H1 (cell line): ENCODE measurements around the gene SPRR4. TPM values are rescaled to one million over a fixed set of nuclear protein-coding genes. Genes with fewer than 3 reads are reported as not detected.

Source experiments
- CTCF ChIA-PET: fragments of 300-600 bp; sonication (Branson Sonifier 250); formaldehyde crosslinking; loops from one replicate; lab custom pipeline; 2021; ENCODE audit not compliant: partially characterized antibody; lab: Charles Lee
- POLR2A ChIA-PET: fragments of 300-600 bp; sonication (Branson Sonifier 250); formaldehyde crosslinking; loops from one replicate; lab custom pipeline; 2021; ENCODE audit warnings: inconsistent platforms; ENCODE audit not compliant: partially characterized antibody; lab: Charles Lee
- DNase-seq, 2 experiments: peaks; one replicate each; pipeline versions ENCODE4 v3.0.0 to v3.0.0-alpha.2; 2010 to 2022; ENCODE audit warnings: low spot score in 2 of 2, low read depth in 1 of 2, mixed read lengths in 1 of 2
- FAIRE-seq: peaks from 2 replicates; lab custom pipeline; 2011; peaks lifted over from hg19 to GRCh38; lab: Jason Lieb, UNC
- H2AFZ ChIP-seq: 2 replicates; pipeline ENCODE4 v1.8.1; 2012; ENCODE audit warnings: low read length, inconsistent platforms
- H2AK5ac ChIP-seq: 2 replicates; pipeline ENCODE4 v1.6.1; 2013; ENCODE audit warnings: low read depth, low read length
- H2BK120ac ChIP-seq: replicated peaks from 2 replicates; pipeline ENCODE3; 2013; ENCODE audit warnings: low read depth, low read length, inconsistent platforms
- H2BK12ac ChIP-seq: 2 replicates; pipeline ENCODE4 v1.6.1; 2013; ENCODE audit warnings: low read depth, low read length
- H2BK15ac ChIP-seq: 2 replicates; pipeline ENCODE4 v1.6.1; 2013; ENCODE audit warnings: low read length
- H2BK20ac ChIP-seq: 2 replicates; pipeline ENCODE4 v1.6.1; 2013; ENCODE audit warnings: low read length
- H2BK5ac ChIP-seq: 2 replicates; pipeline ENCODE4 v1.6.1; 2013; ENCODE audit warnings: low read depth, low read length
- H3K14ac ChIP-seq: 2 replicates; pipeline ENCODE4 v1.6.1; 2013; ENCODE audit warnings: inconsistent platforms; ENCODE audit not compliant: insufficient read length
- H3K18ac ChIP-seq: 2 replicates; pipeline ENCODE4 v1.6.1; 2013; ENCODE audit warnings: low read length; ENCODE audit errors: extremely low read depth
- H3K23ac ChIP-seq: 2 replicates; pipeline ENCODE4 v1.6.1; 2013; ENCODE audit warnings: inconsistent platforms; ENCODE audit not compliant: insufficient read length
- H3K23me2 ChIP-seq: 2 replicates; pipeline ENCODE4 v1.6.1; 2013; ENCODE audit warnings: low read depth, low read length
- H3K27ac ChIP-seq: 2 replicates; pipeline ENCODE4 v1.6.1; 2011; ENCODE audit warnings: low read depth, low read length, inconsistent platforms
- H3K27me3 ChIP-seq, 4 experiments: replicated peaks in 1 of 4; 1 replicate in 1 of 4; 2 replicates in 3 of 4; pipeline versions ENCODE4 v1.6.1 to v1.8.1; 2011 to 2013; ENCODE audit warnings: low read length in 3 of 4, mild to moderate bottlenecking in 3 of 4, inconsistent platforms in 2 of 4, mixed read lengths in 2 of 4, moderate library complexity in 1 of 4; ENCODE audit not compliant: control insufficient read depth in 3 of 4, insufficient read depth in 3 of 4; ENCODE audit errors: extremely low read depth in 1 of 4
- H3K36me3 ChIP-seq, 4 experiments: 2 replicates each; pipeline versions ENCODE4 v1.6.1 to v1.8.1; 2011 to 2013; ENCODE audit warnings: mild to moderate bottlenecking in 4 of 4, low read length in 3 of 4, moderate library complexity in 2 of 4, control low read depth in 1 of 4, inconsistent platforms in 1 of 4; ENCODE audit not compliant: insufficient read depth in 4 of 4, control insufficient read depth in 2 of 4
- H3K4ac ChIP-seq: replicated peaks from 2 replicates; pipeline ENCODE3; 2013; ENCODE audit warnings: low read length, low read depth, mixed read lengths, inconsistent platforms; ENCODE audit not compliant: insufficient read length
- H3K4me1 ChIP-seq, 4 experiments: replicated peaks in 1 of 4; 1 replicate in 1 of 4; 2 replicates in 3 of 4; pipeline versions ENCODE4 v1.6.1 to v1.8.1; 2011 to 2013; ENCODE audit warnings: low read length in 3 of 4, inconsistent platforms in 2 of 4, mixed read lengths in 1 of 4; ENCODE audit not compliant: insufficient read depth in 4 of 4, control insufficient read depth in 3 of 4
- H3K4me2 ChIP-seq, 2 experiments: 2 replicates each; pipeline versions ENCODE4 v1.6.1 to v1.8.1; 2011 to 2013; ENCODE audit warnings: low read depth in 2 of 2, low read length in 2 of 2, control low read depth in 1 of 2, inconsistent platforms in 1 of 2, mild to moderate bottlenecking in 1 of 2; ENCODE audit not compliant: insufficient read depth in 1 of 2
- H3K4me3 ChIP-seq, 4 experiments: fragments of 200-600, 300-600 bp in 1 of 4; sonication (generic), shearing (Covaris generic), sonication (Bioruptor Twin) in 1 of 4; 2 replicates each; pipeline versions ENCODE4 v1.5.1 to v1.8.1; 2011 to 2016; ENCODE audit warnings: low read length in 4 of 4, low read depth in 3 of 4, control low read depth in 2 of 4, inconsistent platforms in 2 of 4, mild to moderate bottlenecking in 2 of 4, mixed read lengths in 1 of 4, moderate library complexity in 1 of 4; ENCODE audit not compliant: insufficient read depth in 2 of 4; ENCODE audit errors: extremely low read depth in 1 of 4
- H3K56ac ChIP-seq: replicated peaks from 2 replicates; pipeline ENCODE3; 2013; ENCODE audit warnings: low read depth, mild to moderate bottlenecking, mixed read lengths, low read length, inconsistent platforms; ENCODE audit not compliant: insufficient read length
- H3K79me1 ChIP-seq: 2 replicates; pipeline ENCODE4 v1.6.1; 2013; ENCODE audit warnings: low read depth, low read length, control low read depth
- H3K79me2 ChIP-seq, 2 experiments: 2 replicates each; pipeline versions ENCODE4 v1.6.1 to v1.8.1; 2012 to 2013; ENCODE audit warnings: low read length in 2 of 2, mild to moderate bottlenecking in 2 of 2, inconsistent platforms in 1 of 2; ENCODE audit not compliant: insufficient read depth in 2 of 2, control insufficient read depth in 1 of 2
- H3K9ac ChIP-seq, 4 experiments: replicated peaks in 1 of 4; 1 replicate in 1 of 4; 2 replicates in 3 of 4; pipeline versions ENCODE4 v1.6.1 to v1.8.1; 2011 to 2013; ENCODE audit warnings: low read depth in 3 of 4, low read length in 3 of 4, control low read depth in 2 of 4, mild to moderate bottlenecking in 2 of 4, moderate library complexity in 2 of 4, inconsistent platforms in 1 of 4; ENCODE audit errors: extremely low read depth in 1 of 4
- H3K9me3 ChIP-seq, 2 experiments: 2 replicates each; pipeline versions ENCODE4 v1.6.1 to v1.8.1; 2012 to 2013; ENCODE audit warnings: mild to moderate bottlenecking in 2 of 2, moderate library complexity in 2 of 2, control low read depth in 1 of 2, inconsistent platforms in 1 of 2, low read depth in 1 of 2, low read length in 1 of 2, mixed read lengths in 1 of 2; ENCODE audit not compliant: insufficient read depth in 2 of 2
- H4K20me1 ChIP-seq, 2 experiments: replicated peaks in 1 of 2; 2 replicates each; pipeline versions ENCODE3 to v1.8.1; 2011 to 2013; ENCODE audit warnings: inconsistent platforms in 2 of 2, low read length in 2 of 2, mild to moderate bottlenecking in 1 of 2; ENCODE audit not compliant: insufficient read depth in 2 of 2, control insufficient read depth in 1 of 2
- H4K5ac ChIP-seq: 2 replicates; pipeline ENCODE4 v1.6.1; 2013; ENCODE audit warnings: low read length, low read depth, mixed read lengths, inconsistent platforms; ENCODE audit not compliant: insufficient read length
- H4K8ac ChIP-seq: 2 replicates; pipeline ENCODE4 v1.8.0; 2013; ENCODE audit warnings: mild to moderate bottlenecking, moderate library complexity, low read length, inconsistent platforms; ENCODE audit not compliant: insufficient read depth; ENCODE audit errors: extremely low read depth
- H4K91ac ChIP-seq: replicated peaks from 2 replicates; pipeline ENCODE3; 2013; ENCODE audit warnings: low read length, mixed read lengths, inconsistent platforms; ENCODE audit not compliant: insufficient read length
- CBX5 ChIP-seq: fragments of 300-800, 300-1000 bp; sonication (generic); IDR thresholded peaks from 2 replicates; pipeline ENCODE4 v1.7.1; 2016; ENCODE audit warnings: antibody characterized with exemption, low read length, low read depth
- EZH2 ChIP-seq: fragments of 200-600 bp; sonication (generic); IDR thresholded peaks from 2 replicates; pipeline ENCODE4 v1.7.1; 2012; ENCODE audit warnings: low read depth, mild to moderate bottlenecking, moderate library complexity, low read length, inconsistent platforms; ENCODE audit not compliant: severe bottlenecking
- FOSL1 ChIP-seq: IDR thresholded peaks from 2 replicates; pipeline ENCODE4 v1.6.1; 2011; ENCODE audit warnings: mild to moderate bottlenecking, low read depth, low read length, moderate library complexity; ENCODE audit not compliant: insufficient read depth
- HDAC2 ChIP-seq, 2 experiments: fragments of 300-600 bp in 1 of 2; sonication (generic) in 1 of 2; IDR thresholded peaks; 2 replicates each; pipeline ENCODE4 v1.6.1; 2011 to 2012; ENCODE audit warnings: low read depth in 2 of 2, low read length in 2 of 2, mild to moderate bottlenecking in 2 of 2, moderate library complexity in 2 of 2, borderline replicate concordance in 1 of 2, inconsistent platforms in 1 of 2
- KDM4A ChIP-seq: IDR thresholded peaks from one replicate; pipeline ENCODE4 v1.7.1; 2012; ENCODE audit warnings: low read depth, mild to moderate bottlenecking, moderate library complexity, low read length, inconsistent platforms; ENCODE audit not compliant: severe bottlenecking
- RXRA ChIP-seq: IDR thresholded peaks from 2 replicates; pipeline ENCODE4 v1.6.1; 2011; ENCODE audit warnings: low read depth, mild to moderate bottlenecking, low read length, moderate library complexity; ENCODE audit not compliant: insufficient read depth
- SIN3A ChIP-seq, 2 experiments: IDR thresholded peaks in 1 of 2; conservative IDR thresholded peaks in 1 of 2; 2 replicates each; pipeline ENCODE4 v1.6.1; 2011 to 2012; ENCODE audit warnings: low read length in 2 of 2, improper control_type of control experiment in 1 of 2, low read depth in 1 of 2, mild to moderate bottlenecking in 1 of 2
- SIX5 ChIP-seq: IDR thresholded peaks from 2 replicates; pipeline ENCODE4 v1.6.1; 2011; ENCODE audit warnings: mild to moderate bottlenecking, low read depth, low read length
- SP1 ChIP-seq: IDR thresholded peaks from 2 replicates; pipeline ENCODE4 v1.6.1; 2011; ENCODE audit warnings: low read depth, low read length
- WGBS, 2 experiments: shearing (Covaris generic) in 1 of 2; methylation state at CpG; one replicate each; pipeline versions ENCODE4 v1.1.6 to v1.1.7; 2013 to 2015; ENCODE audit warnings: low lambda C conversion rate in 2 of 2, mixed read lengths in 2 of 2, inconsistent platforms in 1 of 2, low coverage in 1 of 2, missing lambda C conversion rate in 1 of 2; ENCODE audit not compliant: insufficient replicate concordance in 2 of 2, insufficient coverage in 1 of 2, insufficient read length in 1 of 2; ENCODE audit errors: extremely low coverage in 1 of 2, missing lambda C conversion rate in 1 of 2; 5-methylcytosine and 5-hydroxymethylcytosine counted together
- polyA plus RNA-seq, 7 experiments: library from polyadenylated mRNA; depleted of rRNA in 3 of 7; stranded (reverse) in 5 of 7; unstranded in 2 of 7; fragments of >200 nt in 5 of 7; fragments of 200-250 nt in 2 of 7; gene quantifications; 1 replicate in 5 of 7; 2 replicates in 1 of 7; 4 replicates in 1 of 7; pipeline versions ENCODE4 v1.2.1 to v1.2.3, GENCODE V29; 2011 to 2013; ENCODE audit warnings: missing spikeins in 2 of 7, mixed read lengths in 2 of 7
- total RNA-seq: library from RNA; stranded (reverse); fragmentation: NEBNext Ultra II Directional; extraction: Animal tissue kit (Norgen Biotek cat#: 25700); gene quantifications from 2 replicates; pipeline ENCODE4 v1.2.1, GENCODE V29; 2021
- TF ChIP-seq, protein P1 (sequence below): IDR thresholded peaks from 2 replicates; pipeline ENCODE4 v1.6.1; 2012; ENCODE audit warnings: low read length, inconsistent platforms
- TF ChIP-seq, protein P2 (sequence below): IDR thresholded peaks from 2 replicates; pipeline ENCODE4 v1.6.1; 2011; ENCODE audit warnings: low read depth, mild to moderate bottlenecking, low read length; ENCODE audit not compliant: insufficient read depth

Gene SPRR4
- total and polyA plus RNA-seq, 2 of the 8 experiments (the other 6 are each of a cell fraction or from before 2014, with no cell fraction given) = not detected

DNA sequence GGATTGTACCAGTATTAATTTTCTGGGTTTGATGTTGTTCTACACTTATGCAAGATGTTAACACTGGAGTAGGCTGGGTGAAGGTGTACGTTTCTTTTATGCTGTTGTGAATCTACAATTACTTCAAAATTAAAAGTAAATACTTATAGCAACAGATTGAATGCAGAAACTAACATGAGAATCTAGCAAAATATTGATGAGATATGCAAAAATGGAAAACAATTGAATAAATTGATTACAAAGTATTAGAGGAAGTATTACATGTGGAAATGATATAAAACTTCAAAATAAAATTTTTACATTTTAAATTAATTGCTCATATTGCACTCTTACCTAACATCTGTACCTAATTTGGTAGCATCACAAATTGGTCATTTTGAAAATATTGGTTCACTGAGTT lies 25.4 kb downstream of the SPRR4 start:
- DNase-seq = no peak
- 0% methylated on average over 1 of the region's 1 CpG; no CpG with 5 or more reads in 1 of the 2 experiments for WGBS, 2 experiments
- CTCF ChIA-PET = interaction anchor here (1.7 kb wide), 1 partner anchor 197 kb away, joined by 4 read pairs; no protein-coding TSS in a partner anchor
- no peak for TF ChIP-seq KDM4A
- TF ChIP-seq FOSL1 = no peak
- TF ChIP-seq SP1 = no peak
- TF ChIP-seq, protein P1, sequence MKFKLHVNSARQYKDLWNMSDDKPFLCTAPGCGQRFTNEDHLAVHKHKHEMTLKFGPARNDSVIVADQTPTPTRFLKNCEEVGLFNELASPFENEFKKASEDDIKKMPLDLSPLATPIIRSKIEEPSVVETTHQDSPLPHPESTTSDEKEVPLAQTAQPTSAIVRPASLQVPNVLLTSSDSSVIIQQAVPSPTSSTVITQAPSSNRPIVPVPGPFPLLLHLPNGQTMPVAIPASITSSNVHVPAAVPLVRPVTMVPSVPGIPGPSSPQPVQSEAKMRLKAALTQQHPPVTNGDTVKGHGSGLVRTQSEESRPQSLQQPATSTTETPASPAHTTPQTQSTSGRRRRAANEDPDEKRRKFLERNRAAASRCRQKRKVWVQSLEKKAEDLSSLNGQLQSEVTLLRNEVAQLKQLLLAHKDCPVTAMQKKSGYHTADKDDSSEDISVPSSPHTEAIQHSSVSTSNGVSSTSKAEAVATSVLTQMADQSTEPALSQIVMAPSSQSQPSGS = no peak
- TF ChIP-seq EZH2 = no peak
- TF ChIP-seq RXRA = no peak
- TF ChIP-seq, protein P2, sequence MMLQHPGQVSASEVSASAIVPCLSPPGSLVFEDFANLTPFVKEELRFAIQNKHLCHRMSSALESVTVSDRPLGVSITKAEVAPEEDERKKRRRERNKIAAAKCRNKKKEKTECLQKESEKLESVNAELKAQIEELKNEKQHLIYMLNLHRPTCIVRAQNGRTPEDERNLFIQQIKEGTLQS = no peak
- no peak for TF ChIP-seq SIX5
- no peak for TF ChIP-seq SIN3A (conservative IDR thresholded peaks at IDR 0.05 in 1 of 2, IDR thresholded peaks at IDR 0.05 in 1 of 2; ENCODE audit: low read depth in 1 of 2, low read length in 2 of 2)
- no peak for TF ChIP-seq CBX5
- no peak for TF ChIP-seq HDAC2 (IDR thresholded peaks at IDR 0.05; ENCODE audit: borderline replicate concordance in 1 of 2, low read depth in 2 of 2, low read length in 2 of 2)

More for the DNA sequence above, 25.4 kb downstream of the SPRR4 start:
- Histone ChIP-seq H2AFZ (no peak overlapping the region), H3K23me2 (no peaks in the 10 kb centered on the region), H3K18ac (no peak overlapping the region), H3K27ac (no peak overlapping the region), H3K4me1 (peaks cover 0 to 4% (median 2%) of the 10 kb centered on the region in 4 experiments; a peak in 1 of 7 replicates), H4K5ac (no peak overlapping the region), H2BK12ac (no peak overlapping the region), H4K91ac (no peak overlapping the region), H2BK5ac (no peak overlapping the region), H3K36me3 (no peaks in the 10 kb centered on the region), H3K56ac (no peak overlapping the region), H2BK15ac (no peak overlapping the region), H3K79me1 (no peaks in the 10 kb centered on the region), H3K27me3 (no peaks in the 10 kb centered on the region), H2BK20ac (no peak overlapping the region), H3K4me2 (no peak overlapping the region), H3K4ac (no peak overlapping the region), H3K9ac (no peak overlapping the region), H4K20me1 (no peaks in the 10 kb centered on the region), H2BK120ac (no peak overlapping the region), H3K23ac (no peak overlapping the region), H2AK5ac (no peak overlapping the region), H3K79me2 (no peaks in the 10 kb centered on the region), H3K14ac (no peak overlapping the region), H3K4me3 (no peak overlapping the region), H4K8ac (no peak overlapping the region), H3K9me3 (0 out of 4 replicates have a peak, but pooled peaks cover 0 to 7% of the 10 kb centered on the region in 2 experiments)
- no peak for FAIRE-seq
- POLR2A ChIA-PET = no interaction called here
